CD4-positive, alpha-beta T cell treated with Interferon alpha-2 for 1 hour (primary cell): ENCODE data around the gene BAAT.
"Not testable (repeated sequence)": the region's sequence is repeated elsewhere in the genome, so short reads cannot be mapped to it uniquely, and the experiment has no call there.

ENCODE experiments used
- DNase-seq, 2 donors: peaks; one replicate each; pipeline ENCODE4 v3.0.0-alpha.2; 2020 to 2022

The BAAT gene

DNA sequence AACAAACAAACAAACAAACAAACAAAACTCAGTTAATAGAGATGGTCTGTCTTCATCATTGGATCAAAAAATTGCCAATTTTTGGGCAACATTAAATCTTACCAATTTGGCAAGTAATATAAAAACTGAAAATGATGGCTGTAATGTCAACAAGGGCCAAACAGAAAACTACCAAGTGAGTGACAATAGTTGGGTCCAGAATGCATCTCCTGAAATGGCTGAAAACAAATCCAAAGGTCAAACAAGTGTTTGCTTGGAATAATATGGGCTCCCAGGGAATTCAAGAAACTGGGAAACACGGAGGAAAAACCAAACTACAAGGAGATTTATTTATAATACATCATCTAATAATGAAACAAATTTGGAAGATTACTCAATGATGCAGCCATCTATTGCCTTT lies 25.1 kb downstream of the BAAT start:
- no peak for DNase-seq

DNA sequence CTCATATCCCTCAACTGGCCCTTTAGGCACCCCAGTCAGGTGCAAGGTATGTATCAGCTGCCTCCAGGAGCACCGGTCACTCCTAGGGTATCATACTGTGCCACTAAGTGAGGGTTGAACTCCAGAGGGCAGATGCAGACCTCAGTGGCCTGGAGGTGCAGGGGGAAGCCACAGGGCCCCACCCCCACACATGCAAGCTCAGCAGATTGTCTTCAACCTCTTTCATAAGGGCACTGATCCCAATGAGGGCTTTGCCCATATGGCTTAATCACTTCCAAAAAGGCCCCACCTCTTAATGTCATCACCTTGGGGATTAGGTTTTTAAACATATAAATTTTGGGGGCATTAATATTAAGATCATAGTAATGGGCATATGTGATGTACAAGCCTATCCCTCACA lies 28.2 kb downstream of the BAAT start:
- DNase-seq: no peak

DNA sequence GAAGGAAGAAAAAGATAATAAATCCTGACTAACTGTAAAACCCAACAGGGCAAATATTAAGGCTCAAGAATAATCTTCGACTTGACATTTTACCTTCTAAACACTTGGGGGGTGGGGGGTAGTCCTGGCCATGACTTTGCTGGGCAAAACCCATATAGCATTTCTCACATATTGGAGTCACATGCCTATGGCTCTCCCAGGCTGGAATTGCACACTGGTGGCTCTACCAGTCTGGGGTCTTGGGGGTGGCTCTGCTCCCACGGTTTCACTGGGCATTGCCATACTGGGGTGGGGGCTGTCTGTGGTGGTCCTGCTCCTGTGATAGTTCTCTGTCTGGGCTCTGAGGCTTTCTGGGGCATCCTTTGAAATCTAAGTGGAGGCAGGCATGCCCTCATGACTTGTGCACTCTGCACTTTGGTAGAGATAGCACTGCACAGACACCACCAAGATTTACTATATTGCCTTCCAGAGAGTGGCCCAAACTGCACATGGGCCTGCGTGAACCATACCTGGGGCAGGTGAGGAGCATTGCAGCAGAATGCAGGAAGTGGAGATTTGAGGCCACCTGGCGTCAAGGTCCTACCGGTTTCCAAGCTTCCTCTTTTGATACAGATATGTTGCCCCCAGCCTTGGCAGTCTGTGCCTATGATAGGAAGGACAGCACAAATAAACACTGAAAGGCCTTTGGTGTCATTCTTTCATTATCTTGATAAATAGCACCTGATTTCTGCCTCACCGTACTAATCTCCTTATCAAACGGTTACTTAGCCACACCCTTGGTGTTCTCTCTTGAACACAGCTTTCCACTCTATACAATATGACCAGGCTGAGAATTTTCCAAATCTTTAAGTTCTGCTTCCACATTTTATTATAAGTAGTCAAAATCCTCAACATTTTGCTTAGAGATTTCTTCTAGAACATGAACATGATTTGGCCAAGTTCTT lies 29.8 kb downstream of the BAAT start:
- DNase-seq: no peak

DNA sequence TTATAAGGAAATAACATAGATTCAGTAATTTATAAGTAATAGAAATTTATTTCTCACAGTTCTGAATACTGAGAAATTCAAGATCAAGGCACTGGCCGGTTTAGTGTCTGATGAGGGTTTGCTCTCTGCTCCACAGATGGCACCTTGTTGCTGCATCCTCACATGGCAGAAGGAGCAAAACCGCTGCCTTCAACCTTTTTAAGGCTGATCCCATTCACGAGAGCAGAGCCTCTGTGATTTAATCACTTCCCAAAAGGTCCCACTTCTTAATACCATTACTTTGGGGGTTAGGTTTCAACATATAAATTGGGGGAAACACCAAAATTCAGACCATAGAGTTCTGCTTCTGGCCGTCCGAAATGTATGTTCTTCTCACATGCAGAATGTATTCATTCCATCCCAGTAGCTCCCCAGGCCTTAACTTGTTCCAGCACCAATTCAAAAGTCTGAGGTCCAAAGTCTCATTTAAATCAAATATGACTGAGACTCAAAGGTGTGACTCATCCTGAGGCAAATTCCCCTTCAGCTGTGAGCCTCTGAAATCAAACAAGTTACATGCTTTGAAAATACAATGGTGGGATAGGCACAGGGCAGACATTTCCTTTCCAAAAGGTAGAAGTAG lies 30.6 kb downstream of the BAAT start:
- no peak for DNase-seq

DNA sequence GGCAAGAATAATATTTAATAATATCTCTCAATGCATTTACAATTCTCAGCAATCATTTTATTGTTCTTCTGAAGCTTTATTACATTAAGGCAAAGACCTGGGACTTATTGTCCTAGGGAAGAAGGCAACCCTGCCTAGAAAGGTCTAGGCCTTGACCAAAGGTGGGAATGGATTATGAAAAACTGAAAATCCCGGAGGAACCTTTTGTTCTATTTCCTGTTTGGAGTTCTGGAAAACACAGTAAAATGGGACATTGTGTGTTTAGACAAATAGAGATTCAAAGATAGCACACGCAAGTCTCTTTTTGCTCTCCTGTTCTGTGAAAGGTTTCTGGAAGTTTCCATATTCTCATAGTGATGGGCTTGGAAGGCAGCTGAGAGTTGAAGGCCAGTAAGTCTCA lies 31.1 kb downstream of the BAAT start:
- DNase-seq: no peak

DNA sequence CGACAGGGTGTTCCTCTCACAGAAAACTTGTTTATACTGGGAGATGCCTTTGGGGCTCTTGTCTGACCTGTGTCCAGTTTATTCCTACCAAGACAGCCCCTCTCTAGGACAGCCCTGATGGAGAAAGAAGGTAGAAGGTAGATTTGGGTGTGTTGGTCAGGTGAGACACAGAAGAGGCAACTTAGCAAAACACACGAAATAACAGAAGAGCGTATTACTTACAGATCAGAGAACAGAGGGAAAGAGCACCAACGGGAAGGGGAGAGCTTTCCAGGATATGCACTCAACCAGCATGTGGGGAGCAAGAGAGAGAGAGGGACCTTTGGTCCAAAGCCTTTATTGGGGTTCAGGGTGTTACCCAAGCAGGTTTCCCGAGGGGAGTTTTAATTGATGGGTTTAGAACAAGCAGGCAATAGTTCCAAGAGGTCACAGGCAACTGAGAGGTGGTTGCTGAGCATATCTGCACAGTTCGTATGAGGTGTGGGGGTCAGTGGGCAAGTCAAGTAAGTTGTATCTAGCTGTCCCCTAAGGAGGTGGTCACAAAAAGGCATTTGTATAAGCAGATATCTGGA lies 31.8 kb downstream of the BAAT start:
- DNase-seq: no peak

DNA sequence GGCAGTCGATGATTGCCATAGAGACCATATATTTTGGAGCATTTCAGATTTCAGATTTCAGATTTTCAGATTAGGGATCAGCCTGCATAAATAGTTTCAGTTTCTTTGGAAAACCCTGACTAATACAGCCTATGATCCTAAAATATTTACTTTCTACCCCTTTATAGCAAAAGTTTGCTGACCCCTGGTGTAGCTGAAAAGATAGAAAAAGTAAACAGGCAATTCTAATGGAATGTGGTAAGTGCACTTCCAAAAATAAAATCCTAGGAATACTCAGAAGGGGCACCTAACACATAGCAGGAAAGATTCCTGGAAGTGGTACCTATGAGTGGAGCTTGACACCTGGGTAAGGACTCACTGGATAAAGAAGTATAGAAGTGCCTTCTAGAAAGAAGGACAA lies 34.5 kb downstream of the BAAT start:
- no peak for DNase-seq

DNA sequence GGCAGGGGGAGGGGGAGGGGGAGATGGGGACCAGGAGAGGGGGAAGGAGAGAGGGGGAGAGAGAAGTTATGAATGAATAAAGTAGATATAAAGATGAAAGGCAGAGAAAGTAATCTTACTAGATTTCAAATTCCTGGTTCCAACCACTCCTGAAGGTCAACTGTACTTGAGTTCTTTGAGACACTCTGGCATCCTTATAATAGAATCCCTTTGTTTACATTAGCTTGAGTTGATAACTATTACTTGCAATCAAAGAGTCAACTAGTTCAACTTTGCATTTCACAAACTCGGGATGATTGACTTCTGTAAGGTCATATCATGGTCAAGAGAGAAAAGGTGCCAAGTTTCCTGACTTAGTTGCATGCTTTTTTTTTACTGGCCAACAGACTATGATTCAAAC lies 42.2 kb downstream of the BAAT start:
- no peak for DNase-seq

DNA sequence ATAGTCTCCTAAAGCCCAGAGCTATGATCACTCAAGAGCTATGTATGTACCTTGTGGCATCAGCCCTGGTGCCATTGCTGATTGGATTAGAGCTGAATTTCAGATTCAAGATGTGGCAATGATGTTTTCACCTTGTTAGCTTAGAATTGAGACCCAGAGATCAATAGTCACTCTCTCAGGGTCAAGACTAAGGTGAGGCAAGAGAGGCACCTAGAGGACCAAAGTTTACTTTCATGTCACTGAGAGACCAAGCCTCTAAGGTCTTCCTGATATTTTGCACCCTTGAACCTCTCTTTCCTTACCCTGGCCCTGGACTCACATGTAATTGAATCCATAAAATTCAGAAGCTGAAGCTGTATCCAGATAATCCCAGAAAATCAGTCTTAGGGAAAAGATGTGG lies 42.8 kb downstream of the BAAT start:
- DNase-seq: no peak

DNA sequence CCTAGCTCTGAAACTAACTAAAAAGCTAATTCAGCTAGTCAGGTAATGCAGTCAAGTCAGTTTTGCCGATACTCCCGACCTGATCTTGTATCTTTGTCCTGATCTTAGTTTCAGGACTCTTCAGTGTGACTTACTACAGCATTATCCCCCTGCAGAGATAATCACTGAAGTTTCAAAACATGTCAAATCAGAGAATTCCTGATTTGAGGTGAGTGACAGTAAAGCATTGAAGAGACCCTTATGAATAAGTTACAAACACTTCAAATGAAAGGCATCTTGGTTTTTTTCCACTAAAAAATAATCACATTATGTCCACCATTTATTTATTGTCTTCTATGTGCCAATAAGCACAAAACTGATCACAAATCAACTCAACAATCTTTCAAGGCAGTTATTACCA lies 47.6 kb downstream of the BAAT start:
- no peak for DNase-seq

DNA sequence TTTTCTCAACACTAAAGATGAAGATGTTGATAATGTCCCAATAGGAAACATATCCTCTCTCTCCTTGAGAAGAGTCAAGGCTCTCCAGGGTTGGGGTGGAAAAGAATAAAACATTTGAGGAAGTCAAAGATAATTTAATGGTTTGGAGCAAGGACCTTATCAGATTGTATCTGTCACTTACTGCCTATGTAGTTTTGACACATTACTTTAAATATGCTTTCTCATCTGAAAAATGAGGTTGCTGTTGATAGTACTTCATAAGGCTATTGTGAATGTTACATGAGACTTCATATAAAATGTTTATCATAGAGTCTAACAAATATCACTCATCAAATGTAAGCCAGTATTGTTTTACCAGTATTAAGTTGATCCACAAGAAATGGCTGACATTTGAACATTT lies 48.7 kb downstream of the BAAT start:
- no peak for DNase-seq

DNA sequence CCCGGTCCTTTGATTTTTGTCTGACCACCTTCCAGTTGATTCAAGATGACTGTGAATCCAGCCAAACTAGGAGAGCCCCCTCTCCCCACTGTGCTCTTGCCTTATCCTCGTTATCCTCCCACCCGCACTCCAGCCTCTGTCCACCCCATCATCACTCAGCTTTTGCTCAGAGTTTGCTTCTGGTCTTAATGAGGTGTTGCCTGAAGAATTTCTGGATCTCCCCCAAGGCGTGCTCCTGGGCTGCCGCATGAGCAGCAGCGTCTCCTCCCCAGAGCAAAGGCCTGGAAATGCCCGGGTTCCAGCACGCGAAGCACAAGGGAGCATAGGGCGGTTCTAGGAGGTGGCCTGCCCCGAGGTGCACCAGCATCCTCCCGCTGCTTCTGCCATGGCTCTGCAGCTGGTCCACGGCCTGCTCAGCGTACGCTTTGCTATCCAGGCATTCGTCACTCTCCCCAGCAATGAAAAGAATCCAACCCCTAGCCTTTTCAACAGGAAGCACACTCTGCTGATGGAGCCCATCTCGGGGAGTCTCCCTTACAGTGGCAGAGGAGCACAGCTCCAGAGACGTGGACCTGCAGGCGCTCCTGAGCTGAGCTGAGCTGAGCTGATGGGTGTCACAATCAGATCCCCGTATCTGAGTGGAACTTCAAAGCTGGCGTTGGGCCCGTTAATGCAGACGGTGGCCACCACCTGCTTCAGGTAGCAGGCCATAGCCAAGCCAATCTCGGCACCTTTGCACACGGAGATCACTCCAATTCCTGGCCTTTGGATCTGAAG lies 50.7 kb downstream of the BAAT start:
- no peak for DNase-seq

DNA sequence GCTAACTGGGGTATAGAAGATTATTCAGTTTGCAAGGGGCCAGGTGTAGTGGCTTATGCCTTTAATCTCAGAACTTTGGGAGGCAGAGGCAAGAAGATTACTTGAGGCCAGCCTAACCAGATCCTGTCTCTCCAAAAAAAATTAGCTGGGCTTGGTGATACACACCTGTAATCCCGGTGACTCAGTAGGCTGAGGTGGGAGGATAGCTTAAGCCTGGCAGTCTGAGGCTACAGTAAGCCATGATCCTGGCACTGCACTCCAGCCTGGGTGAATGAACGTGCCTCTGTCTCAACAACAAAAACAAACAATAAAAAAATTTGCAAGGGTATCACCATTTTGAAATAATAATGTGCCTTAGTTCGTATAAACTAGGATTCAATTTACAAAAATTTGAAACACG lies 51.3 kb downstream of the BAAT start:
- DNase-seq: no peak

DNA sequence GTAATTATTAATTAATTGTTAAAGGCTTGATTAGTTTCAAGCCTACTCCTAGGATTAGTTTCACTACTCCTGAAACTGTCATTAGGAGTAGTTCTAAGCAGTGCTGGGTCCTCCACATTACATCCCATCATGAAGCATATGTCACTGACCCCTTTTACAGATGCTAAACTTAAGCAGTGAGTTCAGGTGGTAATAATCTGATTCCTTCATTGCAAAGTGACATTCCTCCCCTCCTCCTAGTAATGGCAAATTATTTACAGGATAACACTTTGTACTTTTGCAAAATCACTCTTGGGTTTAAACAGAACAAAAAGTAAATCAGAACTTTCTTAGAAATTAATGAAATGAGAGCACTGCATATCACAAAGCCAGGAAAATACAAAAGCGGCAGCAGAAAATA lies 52.4 kb downstream of the BAAT start:
- no peak for DNase-seq

DNA sequence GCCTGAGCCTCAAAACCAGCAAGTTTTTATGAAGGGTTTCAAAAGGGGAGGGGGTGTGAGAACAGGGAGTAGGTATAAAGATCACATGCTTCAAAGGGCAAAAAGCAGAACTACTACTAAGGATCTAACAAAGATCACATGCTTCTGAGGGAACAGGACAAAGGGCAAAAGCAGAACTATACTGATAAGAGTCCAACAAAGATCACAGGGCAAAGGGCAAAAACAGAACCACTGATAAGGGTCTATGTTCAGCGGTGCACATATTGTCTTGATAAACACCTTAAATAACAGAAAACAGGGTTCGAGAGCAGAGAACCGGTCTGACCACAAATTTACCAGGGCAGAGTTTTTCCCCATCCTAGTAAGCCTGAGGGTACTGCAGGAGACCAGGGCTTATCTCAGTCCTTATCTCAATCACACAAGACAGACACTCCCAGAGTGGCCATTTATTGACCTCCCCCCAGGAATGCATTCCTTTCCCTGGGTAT lies 57.3 kb downstream of the BAAT start:
- DNase-seq: not testable (repeated sequence)

DNA sequence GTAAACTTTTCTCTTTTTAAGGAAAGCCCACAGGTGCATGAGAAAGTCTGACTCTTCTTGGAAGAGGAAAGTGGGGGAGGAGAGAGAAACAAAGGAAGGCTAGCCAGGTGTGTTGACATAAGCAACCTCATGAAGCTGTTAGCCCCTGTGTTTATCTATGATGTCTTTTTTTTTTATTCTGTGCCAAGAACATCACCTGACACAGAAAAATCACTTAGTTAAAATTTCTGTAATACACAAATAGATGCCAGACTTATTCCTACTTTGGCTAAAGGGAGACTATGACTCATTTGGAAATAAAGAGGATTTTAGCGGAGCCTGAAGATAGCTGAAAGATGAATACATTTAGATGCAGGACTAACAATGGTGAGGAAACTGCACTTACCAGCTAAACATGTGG lies 58.3 kb downstream of the BAAT start:
- no peak for DNase-seq

DNA sequence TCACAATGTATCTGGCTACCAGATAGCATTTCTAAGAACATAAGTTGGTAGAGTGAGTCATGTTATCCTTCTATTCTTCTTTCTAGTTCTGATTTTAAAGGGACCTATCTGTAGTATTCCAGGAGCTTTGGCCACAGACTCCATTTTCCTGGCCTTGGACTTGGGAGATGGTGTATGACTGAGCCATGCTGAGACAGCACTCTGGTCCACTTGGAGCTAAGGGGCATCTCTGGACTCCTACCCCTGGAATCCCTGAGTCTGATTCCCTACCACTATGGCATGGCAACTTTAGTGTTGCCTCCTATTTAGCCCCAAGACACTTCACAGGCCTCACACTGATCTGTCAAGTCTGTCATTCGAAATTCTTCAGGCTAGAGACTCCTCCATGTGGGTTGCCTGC lies 58.8 kb downstream of the BAAT start:
- DNase-seq: no peak

DNA sequence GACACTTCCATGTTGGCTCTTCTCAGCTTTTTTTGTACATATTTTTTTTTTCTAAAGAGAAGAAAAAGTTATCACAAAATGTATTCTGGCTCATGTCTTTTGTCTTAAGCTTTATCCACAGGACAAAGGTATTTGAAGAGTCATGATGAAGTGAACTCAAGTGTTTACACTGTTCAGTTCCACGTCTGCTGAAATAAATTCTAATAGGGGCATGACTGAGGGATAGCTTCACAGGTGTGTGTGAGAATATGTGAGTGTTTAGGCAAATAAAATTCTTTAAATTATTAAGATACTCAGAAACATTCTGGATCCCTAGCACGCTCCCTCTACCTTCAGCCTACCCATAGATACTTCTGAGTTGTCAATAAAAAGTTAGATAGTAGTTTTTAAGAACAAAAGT lies 59.8 kb downstream of the BAAT start:
- DNase-seq: no peak

DNA sequence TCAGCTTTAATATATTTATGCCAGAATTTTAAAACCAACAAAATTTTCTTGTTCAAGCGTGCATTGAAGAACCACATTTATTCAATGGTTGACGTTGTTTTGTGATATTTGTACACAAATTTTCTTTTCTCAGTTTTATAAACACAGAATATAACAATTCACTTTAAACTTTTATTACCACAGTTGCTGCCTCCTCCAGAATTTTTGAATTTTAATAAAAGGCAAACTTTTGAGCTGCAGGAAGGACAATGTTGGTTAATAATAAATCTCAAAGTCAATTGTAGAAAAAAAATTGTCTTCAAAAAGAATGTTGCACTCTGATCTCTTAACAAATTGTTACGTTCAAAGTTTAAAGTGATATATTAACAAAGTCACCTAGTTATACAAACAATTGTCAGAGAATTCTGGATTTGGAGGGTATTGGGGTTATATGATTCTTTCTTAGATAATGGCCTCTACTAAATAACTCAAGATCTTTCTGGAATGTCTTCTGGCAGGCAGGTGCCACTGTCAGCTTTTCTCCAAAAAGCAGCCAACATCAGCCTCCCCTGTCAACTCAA lies 60.5 kb downstream of the BAAT start:
- no peak for DNase-seq

DNA sequence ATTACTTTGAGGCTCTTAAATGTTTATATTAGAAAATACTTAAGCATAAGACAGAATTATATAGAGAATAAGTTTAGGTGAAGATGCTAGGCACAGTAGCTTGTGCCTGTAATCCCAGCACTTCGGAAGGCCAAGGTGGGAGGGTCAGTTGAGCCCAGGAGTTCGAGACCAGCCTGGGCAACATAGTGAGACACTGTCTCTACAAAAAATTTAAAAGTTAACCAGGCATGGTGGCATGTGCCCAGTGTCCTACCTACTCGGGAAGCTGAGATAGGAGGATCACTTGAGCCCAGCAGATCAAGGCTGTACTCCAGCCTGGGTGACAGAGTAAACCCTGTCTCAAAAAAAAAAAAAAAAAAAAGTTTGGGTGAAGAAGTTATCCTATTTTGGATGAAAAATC lies 61.7 kb downstream of the BAAT start:
- no peak for DNase-seq

DNA sequence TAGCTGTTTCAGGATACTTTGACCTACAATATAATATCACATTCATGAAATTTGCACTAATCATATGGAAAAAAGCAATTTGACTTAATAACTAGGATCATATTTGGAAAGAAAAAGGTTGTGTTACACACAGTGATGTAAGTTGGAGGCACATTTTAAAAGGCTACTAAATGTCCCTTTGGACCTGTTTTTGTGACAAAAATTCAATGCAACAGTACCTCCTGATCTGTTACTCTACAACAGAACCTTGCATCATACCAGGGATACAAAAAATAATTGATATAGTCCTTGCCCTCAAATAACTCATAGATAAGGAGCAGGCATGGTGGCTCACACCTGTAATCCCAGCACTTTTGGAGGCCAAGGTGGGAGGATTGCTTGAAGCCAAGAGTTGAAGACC lies 67.1 kb downstream of the BAAT start:
- DNase-seq: no peak

DNA sequence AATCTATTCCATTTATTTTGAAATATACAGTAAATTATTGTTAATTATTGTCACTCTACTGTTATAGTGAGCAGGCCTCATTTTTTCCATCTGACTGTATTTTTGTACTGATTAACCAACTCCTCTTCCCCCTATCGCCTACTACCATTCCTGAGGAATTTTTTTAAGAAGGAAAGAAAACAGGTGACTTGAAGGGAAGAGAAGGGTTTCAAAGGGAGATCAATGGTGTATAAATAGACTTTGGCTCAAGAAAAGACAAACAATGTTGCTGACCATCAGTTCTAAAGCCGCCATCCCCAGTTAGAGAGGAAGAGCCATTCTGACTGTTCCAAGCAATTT lies 69.7 kb downstream of the BAAT start:
- DNase-seq: no peak

DNA sequence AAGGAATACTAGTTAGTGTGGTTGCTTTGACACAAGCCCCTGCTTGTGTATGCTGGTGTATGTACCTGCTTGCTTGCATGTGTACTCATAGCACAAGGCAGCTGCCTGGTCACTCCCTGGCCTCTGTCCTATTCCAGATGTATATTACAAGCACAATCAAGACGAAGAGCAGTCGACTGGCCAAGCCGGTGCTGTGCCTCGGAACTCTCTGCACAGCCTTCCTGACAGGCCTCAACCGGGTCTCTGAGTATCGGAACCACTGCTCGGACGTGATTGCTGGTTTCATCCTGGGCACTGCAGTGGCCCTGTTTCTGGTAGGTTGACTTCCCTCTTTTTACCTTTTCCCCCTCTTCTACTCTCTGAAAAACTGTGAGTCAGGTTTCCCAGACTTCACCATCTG lies 72.1 kb downstream of the BAAT start:
- DNase-seq: no peak
